Activated CD4-positive, alpha-beta T cell treated with anti-CD3 and anti-CD28 coated beads, Interleukin-2, amount 50 U/mL, for 4 hours (primary cell): ENCODE measurements around the gene YIPF3.
A peak's percentile ranks its signal among the peaks of the same experiment; 100 is the strongest.
"Not testable (repeated sequence)": the region's sequence is repeated elsewhere in the genome, so short reads cannot be mapped to it uniquely, and the experiment has no call there.

Experiments
- DNase-seq, 2 experiments: peaks; one replicate each; pipeline ENCODE4 v3.0.0-alpha.2; 2020

The YIPF3 gene

GRCh38 chr6:43509142-43509983 lies 7.4 kb downstream of the YIPF3 start:
- DNase-seq: no peak

- DNase-seq: no peak
Observed at GRCh38 chr6:43508481-43509141, 8.1 kb downstream of the YIPF3 start.

DNA sequence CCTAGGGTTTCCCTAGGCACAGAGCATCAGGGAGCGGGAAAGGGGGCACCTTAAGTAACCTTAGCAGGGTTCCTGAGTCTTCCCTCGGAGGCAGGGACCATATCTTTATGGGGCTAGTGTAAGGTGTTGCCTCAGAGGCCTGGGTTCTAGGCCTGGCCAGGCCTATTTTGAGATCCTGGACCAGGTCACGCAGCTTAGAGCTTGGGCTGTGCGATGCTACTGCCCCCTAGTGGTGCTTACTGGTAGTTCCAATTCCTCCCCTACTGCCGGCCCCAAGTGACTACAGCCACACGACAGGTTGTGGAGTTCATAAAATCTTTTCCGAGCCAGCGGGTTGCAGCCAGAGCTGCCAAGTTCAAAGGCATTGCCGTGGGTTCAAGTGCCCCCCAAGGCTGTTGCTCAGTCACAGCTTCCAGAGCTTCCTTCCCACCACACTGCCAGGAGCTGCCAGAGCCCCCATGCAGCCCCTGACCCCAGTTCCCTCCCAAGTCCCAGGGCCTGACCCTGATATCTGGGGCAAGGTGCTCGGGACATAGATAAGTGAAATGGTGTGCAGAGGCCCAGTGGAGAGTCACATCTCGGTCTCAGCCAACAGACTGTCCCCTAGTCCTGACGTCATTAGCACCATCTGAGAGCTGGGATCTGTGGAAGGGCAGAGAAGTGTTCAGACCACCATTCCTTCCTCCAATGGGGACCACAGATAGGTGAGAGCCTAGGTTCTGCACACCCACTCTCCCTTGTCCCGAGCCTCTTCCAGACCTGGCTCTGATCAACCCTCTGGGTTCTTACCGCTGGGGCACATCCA lies 9.9 kb downstream of the YIPF3 start:
- DNase-seq: peak; percentile 71

DNA sequence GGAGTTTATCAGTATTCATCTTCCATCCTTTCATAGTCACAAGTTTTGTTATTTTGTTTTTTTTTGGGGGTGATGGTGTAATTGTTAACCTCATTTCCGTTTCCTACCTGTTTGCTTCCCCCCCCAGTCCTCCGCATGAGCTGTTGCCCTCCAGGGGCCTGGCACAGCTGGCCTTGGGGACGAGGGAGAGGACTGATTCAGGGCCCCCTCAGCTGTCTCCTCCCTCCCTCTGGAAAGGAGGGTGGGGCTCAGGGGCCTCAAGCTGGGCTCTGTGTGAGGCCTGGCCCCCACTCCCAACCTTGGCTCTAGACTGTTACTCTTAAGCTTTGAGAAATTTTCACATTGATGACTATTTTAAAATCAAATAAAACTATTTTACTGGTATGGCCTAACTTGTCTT lies 10.6 kb downstream of the YIPF3 start:
- DNase-seq: no peak

DNA sequence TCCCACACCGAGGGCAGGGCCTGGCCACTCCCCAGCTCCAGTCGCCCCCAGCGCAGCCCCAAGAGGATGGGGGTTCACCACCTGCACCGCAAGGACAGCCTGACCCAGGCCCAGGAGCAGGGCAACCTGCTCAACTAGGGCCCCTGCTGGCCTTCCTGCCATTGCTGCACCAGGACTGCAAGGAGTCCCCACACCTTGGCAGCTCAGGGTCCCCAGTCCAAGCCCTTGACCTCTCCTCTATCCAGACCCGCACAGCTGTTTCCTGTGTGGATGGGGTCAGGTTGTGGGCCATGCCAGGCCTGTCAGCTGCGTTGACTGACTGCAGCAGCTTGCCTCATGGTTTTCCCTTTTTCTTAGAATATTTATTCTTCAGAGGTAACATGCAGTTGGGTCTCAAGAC lies 11.0 kb downstream of the YIPF3 start:
- no peak for DNase-seq

GRCh38 chr6:43504756-43505593 lies 11.8 kb downstream of the YIPF3 start:
- DNase-seq: no peak

DNA sequence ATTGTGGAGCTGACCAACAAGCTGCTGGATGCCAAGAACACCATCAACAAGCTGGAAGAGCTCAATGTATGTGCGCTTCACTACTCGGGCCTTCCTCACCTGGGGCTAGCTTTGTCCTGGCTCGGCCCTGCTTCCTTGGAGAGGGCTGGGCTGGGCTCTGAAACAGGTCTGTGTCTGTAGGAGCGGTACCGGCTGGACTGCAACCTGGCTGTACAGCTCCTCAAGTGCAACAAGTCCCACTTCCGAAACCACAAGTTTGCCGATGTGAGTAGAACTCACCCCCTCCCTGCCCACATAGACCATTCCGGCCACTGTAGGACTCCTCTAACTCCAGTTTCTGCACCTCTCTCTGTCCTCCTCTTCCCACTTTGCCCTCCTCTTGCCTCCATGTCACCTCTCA lies 13.3 kb downstream of the YIPF3 start:
- DNase-seq: no peak

DNA sequence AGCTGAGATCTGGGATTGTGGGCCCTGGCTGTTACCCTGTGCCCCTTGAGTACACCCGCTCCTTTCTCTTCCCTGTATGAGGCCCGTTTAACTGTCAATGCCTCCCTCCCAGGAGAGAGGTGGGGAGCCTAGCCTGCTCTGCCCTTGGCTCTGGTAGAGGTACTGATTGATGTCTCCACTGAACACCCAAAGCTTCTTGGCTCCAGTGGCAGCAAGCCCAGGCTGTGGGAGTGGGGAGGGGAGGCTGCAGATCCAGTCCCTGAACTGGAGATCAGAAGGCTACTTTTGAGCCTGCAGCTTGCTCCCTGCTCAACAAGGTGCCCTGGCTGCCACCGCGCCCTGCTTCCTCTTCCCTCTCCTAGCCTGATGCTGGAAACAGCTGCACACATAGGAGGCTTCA lies 14.1 kb downstream of the YIPF3 start:
- no peak for DNase-seq

- no peak for DNase-seq
Observed at GRCh38 chr6:43500921-43501320, 15.8 kb downstream of the YIPF3 start.

DNA sequence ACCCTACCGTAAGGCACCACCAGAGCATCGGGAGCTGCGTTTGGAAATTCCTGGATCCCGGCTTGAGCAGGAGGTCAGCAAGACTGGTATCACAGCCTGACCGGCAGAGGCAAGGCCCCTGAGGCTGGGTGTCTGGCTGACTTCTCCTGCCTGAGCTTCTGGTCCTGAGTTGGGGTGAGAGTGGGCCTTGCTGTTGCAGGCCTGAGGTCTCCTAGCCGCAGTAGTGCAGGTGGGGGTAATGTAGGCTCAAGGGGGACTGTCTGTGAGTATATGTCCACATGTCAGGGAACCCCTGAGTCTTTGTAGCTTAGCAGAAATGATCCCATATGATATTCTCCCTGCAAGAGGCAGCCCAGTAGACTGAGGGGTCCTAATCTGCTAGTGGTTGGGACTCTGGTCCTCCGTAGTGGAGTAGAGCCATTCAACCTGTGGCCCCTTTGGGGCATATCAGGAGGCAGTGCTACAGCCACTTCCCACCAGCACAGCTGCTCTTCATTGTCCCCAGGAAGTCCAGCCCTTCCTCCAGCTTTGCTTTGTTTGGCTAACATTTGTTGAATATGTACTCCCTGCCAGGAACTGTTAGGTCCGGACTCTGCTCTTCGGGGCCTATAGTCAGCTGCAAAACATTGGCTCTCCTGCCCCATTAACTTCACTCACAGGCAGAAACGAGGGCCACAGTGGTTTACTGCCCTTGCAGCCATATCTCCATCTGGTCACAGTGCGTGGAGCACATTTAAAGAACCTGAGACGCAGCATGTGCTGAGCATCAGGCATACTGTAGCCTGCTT lies 17.5 kb downstream of the YIPF3 start:
- no peak for DNase-seq

GRCh38 chr6:43498291-43498690 lies 18.4 kb downstream of the YIPF3 start:
- not testable (repeated sequence) for DNase-seq

GRCh38 chr6:43497689-43498088 lies 19.0 kb downstream of the YIPF3 start:
- no peak for DNase-seq

- DNase-seq: no peak
Observed at GRCh38 chr6:43497129-43497396, 19.7 kb downstream of the YIPF3 start.

DNA sequence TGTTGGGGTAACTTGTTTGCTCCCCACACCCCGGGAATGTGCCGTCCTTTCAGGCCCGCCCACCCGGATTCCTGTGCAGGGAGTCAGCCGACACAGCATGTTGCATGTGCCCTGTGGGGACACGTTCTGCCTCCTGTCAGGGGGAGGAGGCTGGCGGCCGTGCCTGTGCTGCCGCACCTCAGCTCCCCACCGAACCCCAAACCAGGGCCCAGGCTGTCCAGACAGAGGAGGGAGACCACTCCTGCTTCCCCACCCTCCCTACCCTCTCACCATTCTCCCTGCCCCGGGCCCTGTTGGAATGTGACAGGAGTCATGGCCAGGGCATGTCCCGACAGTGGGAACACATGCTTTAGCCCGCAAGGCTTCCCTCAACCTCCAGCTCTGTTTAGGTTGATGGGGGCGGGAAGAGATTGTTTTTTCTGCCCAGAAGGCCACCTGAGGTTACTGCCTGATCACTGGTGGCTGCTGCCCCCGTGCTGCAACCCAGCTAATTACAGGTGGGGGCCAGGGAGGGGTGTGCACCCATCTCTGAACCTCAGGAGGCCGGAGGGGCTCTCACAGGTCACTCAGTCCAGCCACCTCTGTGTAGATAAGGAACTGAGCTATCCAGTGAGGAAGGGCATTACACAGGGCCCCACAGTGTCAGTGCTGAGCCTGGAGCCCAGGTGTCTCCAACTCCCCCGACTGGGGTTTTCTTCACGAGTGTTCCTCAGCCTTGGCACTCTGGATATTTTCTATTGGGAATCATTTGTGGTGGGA lies 20.2 kb downstream of the YIPF3 start:
- no peak for DNase-seq

- no peak for DNase-seq
Observed at GRCh38 chr6:43495409-43495941, 21.3 kb downstream of the YIPF3 start.

DNA sequence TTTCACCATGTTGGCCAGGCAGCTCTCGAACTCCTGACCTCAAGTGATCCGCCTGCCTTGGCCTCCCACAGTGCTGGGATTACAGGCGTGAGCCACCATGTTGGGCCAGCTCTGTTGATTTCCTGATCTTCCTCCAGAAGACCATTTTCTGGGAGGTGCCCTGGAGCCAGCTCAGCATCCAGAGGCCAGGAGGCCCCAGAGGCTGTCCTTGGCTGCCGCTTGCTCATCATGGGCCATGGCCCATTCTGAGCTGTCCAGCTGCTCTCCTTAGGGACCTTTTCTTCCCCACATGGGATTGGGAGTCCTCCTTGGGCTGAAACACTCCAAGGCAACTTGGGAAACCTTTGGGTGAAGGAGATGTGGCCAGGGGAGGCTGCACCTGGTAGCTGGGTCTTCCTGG lies 22.0 kb downstream of the YIPF3 start:
- DNase-seq: no peak

DNA sequence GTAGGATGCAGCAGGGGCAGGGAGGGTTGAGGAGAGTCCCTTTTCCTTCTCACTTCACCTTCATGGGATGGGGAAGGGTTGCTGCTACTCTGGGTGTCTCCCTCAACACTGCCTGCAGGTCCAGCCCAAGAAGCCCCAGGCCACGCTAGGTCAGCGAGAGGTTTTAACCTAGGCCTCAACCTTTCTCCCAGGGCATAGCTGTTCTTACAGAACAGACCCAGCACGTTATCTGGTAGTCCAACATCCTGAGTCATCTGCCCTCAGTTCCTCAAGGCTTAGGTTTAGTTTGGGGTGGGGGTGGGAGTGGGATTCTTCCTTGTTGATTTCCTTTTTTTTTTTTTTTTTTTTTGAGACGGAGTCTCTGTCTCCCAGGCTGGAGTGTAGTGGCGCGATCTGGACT lies 22.4 kb downstream of the YIPF3 start:
- no peak for DNase-seq

- no peak for DNase-seq
Observed at GRCh38 chr6:43493833-43494232, 22.9 kb downstream of the YIPF3 start.

DNA sequence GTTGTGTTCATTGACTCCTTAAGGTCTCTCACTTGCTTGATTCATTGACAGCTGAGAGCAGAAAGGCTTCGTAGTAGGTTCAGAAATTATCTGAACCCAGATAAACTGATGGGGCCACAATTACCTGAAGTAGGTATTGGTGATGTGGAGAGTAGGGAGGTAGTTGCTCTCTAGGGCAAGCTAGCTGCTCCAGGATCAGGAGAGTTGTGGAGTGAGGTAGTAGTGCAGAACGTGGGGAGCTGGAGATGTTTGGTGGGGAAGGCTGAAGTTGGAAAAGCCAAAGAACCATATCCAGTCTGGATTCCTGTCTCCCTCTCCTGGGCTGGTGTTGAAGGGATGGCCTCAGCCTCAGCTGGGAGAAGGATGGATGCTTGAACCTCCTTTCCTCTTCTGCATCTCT lies 23.5 kb downstream of the YIPF3 start:
- no peak for DNase-seq

- no peak for DNase-seq
Observed at GRCh38 chr6:43492673-43493072, 24.1 kb downstream of the YIPF3 start.
